Measurements from ENCODE around the gene TMEM145.
A peak's percentile ranks its signal among the peaks of the same experiment; 100 is the strongest.

Gene TMEM145

DNA sequence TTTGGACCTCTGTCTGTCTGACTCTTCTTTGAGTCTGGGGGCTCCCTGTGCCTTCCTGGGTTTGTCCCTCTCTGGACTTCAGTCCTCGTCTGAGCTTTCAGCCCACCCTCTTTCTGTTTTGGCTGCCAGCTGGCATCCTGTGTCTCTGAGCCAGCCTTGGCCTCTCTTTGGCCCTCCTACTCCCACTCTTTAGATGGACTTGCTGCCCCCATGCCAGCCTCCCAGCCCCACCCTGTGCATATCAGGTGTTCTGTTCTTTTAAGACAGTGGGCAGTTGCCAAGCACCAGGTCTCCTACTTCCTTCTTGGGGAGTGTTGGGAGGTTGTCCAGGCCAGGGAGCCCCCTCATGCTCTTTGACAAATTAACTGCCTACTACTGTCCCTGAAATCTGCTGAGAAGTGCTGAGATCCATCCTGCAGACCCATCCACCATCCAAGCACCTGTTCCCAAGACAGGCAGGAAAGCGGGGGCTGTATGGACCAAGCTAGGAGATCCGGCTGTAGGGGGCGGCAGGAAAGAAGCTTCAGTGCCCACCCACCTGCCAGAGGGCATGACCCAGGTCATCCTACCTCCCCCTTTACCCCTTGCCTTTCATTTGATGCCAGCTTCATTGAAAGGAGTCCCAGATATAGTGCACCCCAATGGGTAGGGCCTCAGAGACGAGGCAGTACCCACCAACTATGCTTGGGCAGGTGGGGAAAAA lies 34.5 kb upstream of the TMEM145 start:
- no peak for DNase-seq (ENCODE audit: low spot score)

DNA sequence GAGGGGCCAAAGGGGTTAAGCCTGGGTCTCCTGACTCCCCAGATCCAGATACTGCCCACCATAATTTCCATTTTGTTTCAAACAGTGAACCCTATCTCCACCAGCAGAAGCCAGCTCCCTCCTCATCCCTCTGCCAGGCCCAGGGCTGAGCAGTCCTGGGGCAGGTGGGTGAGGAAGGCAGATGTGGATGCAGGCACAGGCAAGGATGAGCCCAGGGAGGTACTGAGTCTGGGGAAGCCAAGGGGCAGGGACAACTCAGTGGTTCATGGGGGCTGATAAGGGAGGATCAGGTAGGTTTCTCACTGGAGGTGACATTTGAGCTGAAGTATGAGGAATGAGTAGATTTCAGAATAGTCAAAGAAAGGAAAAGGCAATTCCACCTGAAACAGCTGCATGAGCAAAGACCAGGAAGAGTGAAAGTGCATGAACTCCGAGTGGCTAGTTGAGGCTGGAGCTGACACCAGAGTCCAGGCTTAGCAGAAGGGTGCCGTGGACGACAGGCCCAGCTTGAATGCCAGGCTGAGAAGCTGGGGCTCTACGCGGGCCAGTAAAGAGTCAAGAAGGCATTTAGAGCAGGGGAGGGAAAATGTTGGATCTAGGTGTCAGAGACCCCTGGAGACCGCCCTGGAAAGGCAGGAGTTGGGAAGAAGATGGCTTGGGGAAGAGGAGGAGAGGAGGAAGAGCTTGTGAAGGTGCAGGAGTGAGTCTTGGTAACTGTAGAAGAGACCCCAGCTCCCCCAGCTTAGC lies 33.8 kb upstream of the TMEM145 start:
- no peak for DNase-seq (ENCODE audit: low spot score)

GRCh38 chr19:42279902-42280814 lies 33.0 kb upstream of the TMEM145 start:
- peak; percentile 93 for DNase-seq (ENCODE audit: low spot score)

DNA sequence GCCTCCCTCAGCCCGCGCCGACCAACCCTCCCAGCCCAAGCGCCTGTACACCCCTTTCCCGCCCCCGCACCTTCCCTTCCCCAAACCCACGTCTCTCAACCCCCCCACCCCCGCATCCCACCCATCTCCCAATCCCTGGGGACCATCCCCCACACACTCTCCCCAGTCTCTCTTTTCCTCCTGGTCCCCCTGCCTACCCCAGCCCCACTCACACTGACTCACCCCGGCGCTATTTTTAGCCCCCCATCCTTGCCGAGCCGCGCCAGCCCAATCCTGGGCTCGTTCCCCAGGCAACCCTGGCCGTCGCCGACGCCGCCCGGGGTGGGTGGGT lies 32.3 kb upstream of the TMEM145 start:
- peak; percentile 52 for DNase-seq (ENCODE audit: low spot score)

DNA sequence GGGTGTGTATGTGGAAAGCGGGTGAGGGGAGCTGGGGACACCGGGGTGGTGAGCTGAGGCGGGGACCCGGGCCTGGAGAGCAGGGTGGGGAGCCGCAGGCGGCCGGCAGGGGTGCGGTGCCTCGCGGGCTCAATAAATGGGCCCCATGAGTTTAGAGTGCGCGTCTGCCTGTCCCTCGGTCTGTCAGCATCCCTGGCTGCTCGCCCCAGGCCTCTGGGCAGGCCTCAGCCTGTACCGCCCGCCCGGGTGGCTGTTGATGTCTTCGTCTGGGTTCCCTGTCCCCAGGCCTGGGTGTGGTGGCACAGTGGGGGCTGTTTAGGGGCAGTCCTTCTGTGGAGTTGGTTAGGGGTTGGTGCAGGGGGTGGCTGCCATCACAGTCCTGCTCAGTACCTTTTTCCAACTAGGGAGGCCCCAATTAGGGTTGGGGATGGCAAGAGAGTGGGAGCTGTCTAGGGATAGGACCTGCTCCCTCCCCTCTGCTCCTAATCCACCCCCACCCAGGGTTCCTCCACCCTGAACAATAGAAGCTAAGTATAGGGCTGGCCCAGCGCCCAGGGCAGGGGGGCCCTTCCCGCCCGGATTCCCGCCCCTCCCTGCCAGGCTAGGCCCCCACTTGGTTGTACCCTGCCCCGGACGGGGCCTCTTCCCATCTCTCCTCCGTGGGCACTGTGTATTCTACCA lies 31.8 kb upstream of the TMEM145 start:
- peak; percentile 40 for DNase-seq (ENCODE audit: low spot score)

DNA sequence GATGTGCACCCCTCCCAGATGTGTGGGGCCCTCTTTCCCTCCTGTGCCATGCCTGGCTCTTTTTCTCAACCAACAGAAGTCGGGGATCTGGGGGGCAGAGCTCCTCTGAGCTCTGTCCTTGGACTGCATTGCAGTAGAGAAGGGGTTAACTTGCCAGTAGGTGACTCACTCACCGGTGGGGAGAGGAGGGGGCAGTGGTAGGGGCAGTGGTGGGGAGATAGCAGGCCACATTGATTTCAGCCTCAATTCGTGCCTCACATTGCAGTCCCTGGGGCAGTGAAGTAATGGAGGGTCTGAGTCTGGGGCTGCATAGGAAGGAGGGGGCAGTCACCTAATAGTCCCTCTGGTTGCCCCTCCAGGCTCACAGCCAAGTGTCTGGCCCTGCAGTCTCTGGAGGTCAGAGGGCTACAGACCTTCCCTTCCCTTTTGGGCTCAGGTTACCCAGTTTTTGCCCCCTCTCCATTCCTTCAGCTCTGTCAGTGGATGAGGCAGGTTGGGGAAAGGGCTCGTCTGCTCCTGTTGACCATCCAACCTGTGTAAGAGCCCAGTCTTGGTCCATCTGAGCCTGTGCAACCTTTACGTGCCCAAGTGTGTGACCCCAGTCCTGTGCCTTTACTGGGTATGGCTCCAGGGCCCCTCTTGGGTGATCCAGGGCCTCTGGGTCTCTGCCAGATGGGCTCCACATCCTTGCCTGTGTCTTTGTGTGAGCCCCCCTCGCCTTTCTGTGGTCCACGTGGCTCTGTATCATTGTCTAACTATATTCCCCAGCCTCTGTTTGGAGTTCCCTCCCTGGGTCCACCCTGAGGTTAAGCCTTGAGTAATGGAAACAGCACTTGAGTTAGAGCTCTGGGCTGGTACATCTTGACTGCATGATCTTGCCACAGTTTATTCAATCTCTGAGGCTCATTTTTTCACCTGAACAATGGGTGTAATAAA lies 31.0 kb upstream of the TMEM145 start:
- DNase-seq (ENCODE audit: low spot score): peak; percentile 48

- no peak for DNase-seq (ENCODE audit: low spot score)
These were observed 30.3 kb upstream of the TMEM145 start for GRCh38 chr19:42282819-42283187.

DNA sequence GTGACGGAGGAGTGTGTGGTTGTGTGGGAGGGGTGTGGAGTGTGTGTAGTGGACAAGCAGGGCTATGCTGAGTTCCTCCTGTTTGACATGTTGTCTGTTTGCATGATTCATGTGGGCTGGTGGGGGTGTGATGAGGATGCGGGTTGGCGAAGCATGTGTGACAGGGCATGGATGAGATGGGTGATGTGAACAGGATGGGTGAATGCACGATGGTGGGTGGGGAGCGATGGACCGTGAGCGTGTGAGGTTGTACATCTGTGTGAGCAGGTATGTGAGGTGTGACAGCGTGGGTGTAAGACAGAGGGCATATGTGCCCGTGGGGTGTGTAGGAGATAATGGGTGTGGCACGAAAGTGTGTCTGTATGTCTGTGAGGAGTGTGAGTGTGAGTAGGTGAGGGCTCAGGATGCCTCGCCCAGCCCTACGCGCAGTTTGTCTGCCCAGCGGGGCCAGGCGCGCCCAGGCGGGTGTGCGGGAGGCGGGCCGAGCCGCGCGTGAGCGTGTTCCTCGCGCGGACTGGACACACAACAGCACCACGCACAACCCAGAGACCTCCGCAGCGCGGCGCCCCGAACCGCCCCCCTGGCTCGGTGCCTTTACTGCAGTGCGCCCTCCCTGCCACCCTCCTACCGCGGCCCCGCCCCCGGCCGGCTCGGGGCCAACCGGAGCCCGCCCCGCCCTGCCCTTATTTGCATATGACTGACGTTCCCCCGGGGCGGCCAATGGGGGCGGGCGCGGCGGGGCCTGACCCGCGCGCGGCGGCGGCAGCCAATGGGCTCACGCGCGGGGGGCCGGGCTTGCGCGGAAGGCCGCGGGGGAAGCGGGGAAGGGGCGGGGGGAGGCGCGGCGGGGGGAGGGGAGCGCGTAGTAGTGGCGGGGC lies 29.7 kb upstream of the TMEM145 start:
- DNase-seq (ENCODE audit: low spot score): peak; percentile 90

DNA sequence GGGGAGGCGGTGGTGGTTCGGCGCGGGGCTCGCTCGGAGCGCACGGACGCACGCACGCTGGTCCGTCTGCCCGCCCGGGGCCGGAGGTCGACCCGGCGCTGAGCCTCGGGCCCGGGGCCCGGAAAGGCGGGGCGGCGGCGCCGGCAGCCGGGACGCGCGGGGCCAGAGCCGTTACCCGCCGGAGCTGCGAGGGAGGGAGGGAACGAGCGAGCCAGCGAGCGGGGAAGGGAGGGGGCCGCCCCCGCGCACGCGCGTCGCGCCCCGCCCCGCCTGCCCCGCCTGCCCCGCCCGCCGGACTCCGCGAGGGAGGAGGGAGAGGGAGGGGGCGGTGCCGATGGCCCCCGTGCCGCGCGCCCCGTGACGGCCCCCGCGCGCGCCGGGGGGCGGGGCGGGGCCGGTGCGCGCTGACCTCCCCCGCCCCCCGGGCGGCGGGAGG lies 29.0 kb upstream of the TMEM145 start:
- peak; percentile 92 for DNase-seq (ENCODE audit: low spot score)

GRCh38 chr19:42284591-42285341 lies 28.3 kb upstream of the TMEM145 start:
- no peak for DNase-seq (ENCODE audit: low spot score)

- DNase-seq (ENCODE audit: low spot score): no peak
These were observed 27.6 kb upstream of the TMEM145 start for GRCh38 chr19:42285541-42285941.

DNA sequence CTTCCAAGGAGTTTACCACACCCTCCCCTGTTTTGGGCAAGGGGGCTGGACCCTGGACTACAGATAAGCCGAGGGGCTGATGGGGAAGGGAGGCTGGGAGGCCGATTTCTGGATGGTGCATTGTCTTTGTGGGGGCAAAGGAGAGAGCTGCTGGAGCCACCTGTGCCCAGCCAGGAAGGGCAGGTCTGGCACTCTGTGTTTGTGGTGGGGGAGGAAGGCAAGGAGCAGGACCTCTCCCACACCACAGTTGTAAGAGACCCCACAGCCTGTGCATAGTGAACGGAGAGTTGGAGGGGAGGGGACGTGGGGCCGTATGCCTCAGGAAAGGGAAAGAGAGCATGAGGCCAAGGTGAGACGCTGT lies 27.1 kb upstream of the TMEM145 start:
- no peak for DNase-seq (ENCODE audit: low spot score)

DNA sequence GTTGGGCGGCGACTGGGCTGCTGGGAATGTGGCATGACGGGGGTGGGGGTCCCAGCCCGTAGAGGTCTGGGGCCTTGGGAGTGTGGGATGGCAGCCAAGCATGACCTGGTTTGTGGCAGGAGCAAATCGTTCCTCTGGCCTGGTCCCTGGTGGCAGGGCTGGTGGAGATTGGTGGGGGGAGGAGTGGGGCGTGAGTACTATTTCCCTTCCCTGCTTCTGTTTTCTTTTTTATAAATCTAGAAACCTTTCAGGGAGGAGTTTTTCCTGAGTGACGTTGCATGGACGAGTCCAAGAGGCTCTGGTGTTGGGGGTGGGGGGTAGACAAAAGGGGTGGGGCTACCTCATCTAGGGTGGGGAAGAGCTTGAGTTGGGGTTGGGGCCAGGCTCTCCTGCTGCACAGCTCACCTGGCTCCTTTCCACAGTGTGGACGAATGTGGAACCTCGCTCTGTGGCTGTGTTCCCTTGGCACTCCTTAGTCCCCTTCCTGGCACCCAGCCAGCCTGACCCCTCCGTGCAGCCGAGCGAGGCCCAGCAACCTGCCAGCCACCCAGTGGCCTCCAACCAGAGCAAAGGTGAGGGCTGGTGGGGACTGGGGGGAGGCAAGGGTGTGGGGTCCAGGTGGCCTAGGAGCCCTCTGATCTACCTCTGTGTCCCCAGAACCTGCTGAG lies 26.6 kb upstream of the TMEM145 start:
- no peak for DNase-seq (ENCODE audit: low spot score)

DNA sequence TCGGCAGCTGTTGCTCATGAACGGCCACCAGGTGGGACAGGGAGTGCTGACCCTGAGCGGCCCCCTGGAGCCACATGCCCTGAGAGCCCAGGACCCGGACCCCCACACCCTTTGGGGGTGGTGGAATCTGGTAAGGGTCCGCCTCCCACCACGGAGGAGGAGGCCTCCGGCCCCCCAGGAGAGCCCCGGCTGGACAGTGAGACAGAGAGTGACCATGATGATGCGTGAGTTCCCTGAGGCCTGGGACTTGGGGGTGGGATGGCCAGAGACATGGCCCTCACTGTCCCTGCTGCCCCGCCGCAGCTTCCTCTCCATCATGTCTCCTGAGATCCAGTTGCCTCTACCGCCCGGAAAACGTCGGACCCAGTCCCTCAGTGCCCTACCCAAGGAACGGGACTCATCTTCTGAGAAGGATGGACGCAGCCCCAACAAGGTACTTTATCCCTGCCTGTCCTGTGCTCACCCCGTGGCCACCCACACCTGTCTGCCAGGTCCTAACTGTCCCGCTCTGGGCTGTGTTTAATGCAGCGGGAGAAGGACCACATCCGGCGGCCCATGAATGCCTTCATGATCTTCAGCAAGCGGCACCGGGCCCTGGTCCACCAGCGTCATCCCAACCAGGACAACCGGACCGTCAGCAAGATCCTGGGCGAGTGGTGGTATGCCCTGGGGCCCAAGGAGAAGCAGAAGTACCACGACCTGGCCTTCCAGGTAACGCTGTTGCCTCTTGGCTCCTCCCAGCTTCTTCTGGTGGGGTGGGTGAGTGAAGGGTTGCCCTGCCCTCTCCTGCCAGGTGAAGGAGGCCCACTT lies 25.9 kb upstream of the TMEM145 start:
- DNase-seq (ENCODE audit: low spot score): no peak

GRCh38 chr19:42287827-42288107 lies 25.3 kb upstream of the TMEM145 start:
- no peak for DNase-seq (ENCODE audit: low spot score)

GRCh38 chr19:42288387-42288786 lies 24.7 kb upstream of the TMEM145 start:
- no peak for DNase-seq (ENCODE audit: low spot score)

DNA sequence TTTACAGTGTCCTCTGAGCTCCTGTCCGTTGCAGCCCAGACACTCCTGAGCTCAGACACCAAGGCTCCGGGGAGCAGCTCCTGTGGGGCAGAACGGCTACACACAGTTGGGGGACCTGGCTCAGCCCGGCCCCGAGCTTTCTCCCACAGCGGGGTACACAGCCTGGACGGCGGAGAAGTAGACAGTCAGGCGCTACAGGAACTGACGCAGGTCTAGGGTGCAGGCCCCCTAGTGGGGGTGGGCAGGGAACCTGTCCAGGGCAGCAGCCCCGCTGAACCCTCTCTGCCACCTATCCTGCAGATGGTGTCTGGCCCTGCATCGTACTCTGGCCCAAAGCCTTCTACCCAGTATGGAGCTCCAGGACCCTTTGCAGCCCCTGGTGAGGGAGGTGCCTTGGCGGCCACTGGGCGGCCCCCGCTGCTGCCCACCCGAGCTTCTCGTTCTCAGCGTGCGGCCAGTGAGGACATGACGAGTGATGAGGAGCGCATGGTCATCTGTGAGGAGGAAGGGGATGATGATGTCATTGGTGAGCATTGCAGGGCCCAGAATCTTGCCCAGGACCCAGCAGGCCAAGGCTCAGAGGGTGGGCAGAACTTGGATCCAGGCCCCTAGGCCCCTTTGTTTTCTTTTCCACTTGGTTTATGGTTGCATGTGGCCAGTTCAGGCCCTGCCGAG lies 24.1 kb upstream of the TMEM145 start:
- no peak for DNase-seq (ENCODE audit: low spot score)

Measured in COLO829 (cell line).